ENCODE measurements around the gene FOXJ2.

GRCh38 chr12:8045952-8046944, 13.7 kb downstream of the FOXJ2 start:
- peak in 2 of 3 donors; percentile 62 to 74 for TF ChIP-seq CTCF (IDR thresholded peaks at IDR 0.05)
- TF ChIP-seq POLR2AphosphoS5 (IDR thresholded peaks at IDR 0.05) = no peak
- no peak for TF ChIP-seq POLR2A (IDR thresholded peaks at IDR 0.05)
